GM06990 (cell line): ENCODE results near the gene TCN2.
"Not testable (repeated sequence)": the region's sequence is repeated elsewhere in the genome, so short reads cannot be mapped to it uniquely, and the experiment has no call there.

Experiments
- DNase-seq: peaks from one replicate; pipeline ENCODE4 v3.0.0-alpha.2; 2011; ENCODE audit not compliant: insufficient read length; ENCODE audit errors: extremely low read depth
- H3K27me3 ChIP-seq: replicated peaks from 2 replicates; pipeline ENCODE4 v1.6.0; 2011; ENCODE audit warnings: low read length; ENCODE audit not compliant: control insufficient read depth, insufficient read depth
- H3K36me3 ChIP-seq: 2 replicates; pipeline ENCODE4 v1.5.1; 2011; ENCODE audit warnings: low read length; ENCODE audit not compliant: control insufficient read depth, insufficient read depth
- H3K4me3 ChIP-seq: replicated peaks from 2 replicates; pipeline ENCODE4 v1.5.1; 2011; ENCODE audit warnings: low read depth, mild to moderate bottlenecking, control low read depth, low read length
- TF ChIP-seq, protein P1 (sequence below): IDR thresholded peaks from 2 replicates; pipeline ENCODE4 v1.5.1; 2011; ENCODE audit warnings: low read length, control low read depth, mild to moderate bottlenecking, inconsistent platforms; ENCODE audit not compliant: insufficient read depth, poor library complexity, severe bottlenecking

The TCN2 gene

DNA sequence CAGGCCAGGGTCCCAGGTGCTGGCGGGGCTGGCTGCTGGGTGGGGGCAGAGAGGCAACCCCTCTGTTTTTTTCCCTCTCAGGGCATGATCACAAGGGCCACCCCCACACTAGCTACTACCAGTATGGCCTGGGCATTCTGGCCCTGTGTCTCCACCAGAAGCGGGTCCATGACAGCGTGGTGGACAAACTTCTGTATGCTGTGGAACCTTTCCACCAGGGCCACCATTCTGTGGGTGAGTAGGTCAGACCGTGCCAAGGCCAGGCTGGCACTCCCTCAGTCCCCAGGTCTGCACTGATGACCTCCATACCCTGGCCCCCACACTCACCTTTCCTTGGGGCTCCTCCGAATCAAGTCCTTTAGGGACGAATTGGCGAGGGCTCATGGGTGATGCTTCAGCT lies 7.3 kb downstream of the TCN2 start:
- Histone ChIP-seq H3K27me3 (no peaks in the 10 kb centered on the region), H3K4me3 (no peak overlapping the region), H3K36me3 (no peaks in the 10 kb centered on the region)
- DNase-seq: no peak
- TF ChIP-seq, protein P1, sequence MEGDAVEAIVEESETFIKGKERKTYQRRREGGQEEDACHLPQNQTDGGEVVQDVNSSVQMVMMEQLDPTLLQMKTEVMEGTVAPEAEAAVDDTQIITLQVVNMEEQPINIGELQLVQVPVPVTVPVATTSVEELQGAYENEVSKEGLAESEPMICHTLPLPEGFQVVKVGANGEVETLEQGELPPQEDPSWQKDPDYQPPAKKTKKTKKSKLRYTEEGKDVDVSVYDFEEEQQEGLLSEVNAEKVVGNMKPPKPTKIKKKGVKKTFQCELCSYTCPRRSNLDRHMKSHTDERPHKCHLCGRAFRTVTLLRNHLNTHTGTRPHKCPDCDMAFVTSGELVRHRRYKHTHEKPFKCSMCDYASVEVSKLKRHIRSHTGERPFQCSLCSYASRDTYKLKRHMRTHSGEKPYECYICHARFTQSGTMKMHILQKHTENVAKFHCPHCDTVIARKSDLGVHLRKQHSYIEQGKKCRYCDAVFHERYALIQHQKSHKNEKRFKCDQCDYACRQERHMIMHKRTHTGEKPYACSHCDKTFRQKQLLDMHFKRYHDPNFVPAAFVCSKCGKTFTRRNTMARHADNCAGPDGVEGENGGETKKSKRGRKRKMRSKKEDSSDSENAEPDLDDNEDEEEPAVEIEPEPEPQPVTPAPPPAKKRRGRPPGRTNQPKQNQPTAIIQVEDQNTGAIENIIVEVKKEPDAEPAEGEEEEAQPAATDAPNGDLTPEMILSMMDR: no peak

DNA sequence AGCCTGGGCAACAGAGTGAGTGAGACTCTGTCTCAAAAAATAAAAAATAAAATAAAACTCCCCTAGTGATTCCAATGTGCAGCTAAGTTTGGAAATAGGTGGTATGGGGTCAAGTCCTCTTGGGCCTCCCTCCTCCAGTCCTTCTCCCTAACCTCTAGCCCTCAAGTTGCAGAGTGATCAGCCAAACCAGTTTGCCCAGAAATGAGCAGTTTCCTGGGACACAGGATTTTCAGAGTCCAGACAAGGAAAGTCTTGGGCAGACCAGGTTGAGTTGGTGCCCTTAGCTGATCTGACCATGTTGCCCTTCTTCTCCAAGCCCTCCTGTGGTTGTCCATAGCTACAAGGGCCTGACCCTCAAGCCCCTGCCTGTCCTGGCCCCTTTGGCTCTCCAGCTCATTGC lies 7.9 kb downstream of the TCN2 start:
- DNase-seq: no peak
- Histone ChIP-seq H3K4me3 (no peak overlapping the region), H3K36me3 (no peaks in the 10 kb centered on the region), H3K27me3 (no peaks in the 10 kb centered on the region)
- TF ChIP-seq, protein P1: no peak

DNA sequence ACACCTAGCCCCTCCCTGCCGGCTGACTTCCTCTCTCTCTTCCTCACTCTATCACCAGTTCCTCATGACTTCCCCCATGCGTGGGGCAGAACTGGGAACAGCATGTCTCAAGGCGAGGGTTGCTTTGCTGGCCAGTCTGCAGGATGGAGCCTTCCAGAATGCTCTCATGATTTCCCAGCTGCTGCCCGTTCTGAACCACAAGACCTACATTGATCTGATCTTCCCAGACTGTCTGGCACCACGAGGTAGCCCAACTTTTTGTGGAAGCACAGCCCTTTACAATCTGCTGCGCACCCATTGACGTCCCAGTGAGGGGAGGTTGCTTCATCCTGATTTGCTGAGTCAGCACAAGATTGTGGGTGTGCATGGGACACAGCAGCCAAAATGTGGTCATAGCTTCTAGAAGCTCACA lies 8.6 kb downstream of the TCN2 start:
- Histone ChIP-seq H3K27me3 (no peaks in the 10 kb centered on the region), H3K36me3 (no peaks in the 10 kb centered on the region), H3K4me3 (no peak overlapping the region)
- TF ChIP-seq, protein P1: no peak
- DNase-seq: no peak

DNA sequence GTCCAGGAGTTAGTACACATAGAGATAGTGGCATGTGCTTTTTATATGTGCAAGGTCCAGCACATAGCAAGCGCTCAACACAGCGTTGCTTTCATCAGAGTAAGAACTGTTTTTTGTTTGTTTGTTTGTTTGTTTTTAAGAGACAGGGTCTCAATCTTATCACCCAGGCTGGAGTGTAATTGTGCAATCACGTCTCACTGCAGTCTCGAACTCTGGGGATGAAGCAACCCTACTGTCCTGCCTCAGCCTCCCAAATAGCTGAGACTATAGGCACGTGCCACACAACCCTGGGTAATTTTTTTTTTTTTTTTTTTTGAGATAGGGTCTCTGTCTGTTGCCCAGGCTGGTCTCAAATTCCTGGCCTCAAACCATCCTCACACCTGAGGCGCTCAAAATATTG lies 10.8 kb downstream of the TCN2 start:
- TF ChIP-seq, protein P1: no peak
- Histone ChIP-seq H3K36me3 (no peaks in the 10 kb centered on the region), H3K4me3 (no peak overlapping the region), H3K27me3 (no peaks in the 10 kb centered on the region)
- no peak for DNase-seq

DNA sequence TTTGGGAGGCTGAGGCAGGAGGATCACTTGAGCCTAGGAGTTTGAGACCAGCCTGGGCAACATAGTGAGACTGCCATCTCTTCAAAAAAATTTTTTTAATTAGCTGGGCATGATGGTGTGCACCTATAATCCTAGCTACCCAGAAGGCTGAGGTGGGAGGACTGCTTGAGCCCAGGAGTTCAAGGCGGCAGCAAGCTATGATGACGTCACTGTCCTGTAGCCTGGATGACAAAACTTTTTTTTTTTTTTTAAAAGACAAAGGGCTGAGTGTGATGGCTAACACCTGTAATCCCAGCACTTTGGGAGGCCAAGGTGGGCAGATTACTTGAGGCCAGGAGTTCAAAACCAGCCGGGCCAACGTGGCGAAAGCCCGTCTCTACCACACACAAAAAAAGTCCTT lies 12.9 kb downstream of the TCN2 start:
- DNase-seq, H3K4me3 ChIP-seq, H3K36me3 ChIP-seq: not testable (repeated sequence)

DNA sequence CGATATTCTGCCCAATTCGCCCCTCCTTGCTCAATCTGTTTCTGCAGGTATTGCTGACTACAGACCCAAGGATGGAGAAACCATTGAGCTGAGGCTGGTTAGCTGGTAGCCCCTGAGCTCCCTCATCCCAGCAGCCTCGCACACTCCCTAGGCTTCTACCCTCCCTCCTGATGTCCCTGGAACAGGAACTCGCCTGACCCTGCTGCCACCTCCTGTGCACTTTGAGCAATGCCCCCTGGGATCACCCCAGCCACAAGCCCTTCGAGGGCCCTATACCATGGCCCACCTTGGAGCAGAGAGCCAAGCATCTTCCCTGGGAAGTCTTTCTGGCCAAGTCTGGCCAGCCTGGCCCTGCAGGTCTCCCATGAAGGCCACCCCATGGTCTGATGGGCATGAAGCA lies 19.4 kb downstream of the TCN2 start:
- Histone ChIP-seq H3K4me3 (no peak overlapping the region), H3K27me3 (no peaks in the 10 kb centered on the region), H3K36me3 (no peaks in the 10 kb centered on the region)
- DNase-seq: no peak
- TF ChIP-seq, protein P1: no peak

More for the DNA sequence above, 12.9 kb downstream of the TCN2 start:
- H3K27me3 ChIP-seq: not testable (repeated sequence)
